H1 (cell line): ENCODE data around the gene CHCHD6. TPM values are rescaled to one million over a fixed set of nuclear protein-coding genes. Genes with fewer than 3 reads are reported as not detected.

Experiments used
- CTCF ChIA-PET: fragments of 300-600 bp; sonication (Branson Sonifier 250); formaldehyde crosslinking; loops from one replicate; lab custom pipeline; 2021; ENCODE audit not compliant: partially characterized antibody; lab: Charles Lee
- POLR2A ChIA-PET: fragments of 300-600 bp; sonication (Branson Sonifier 250); formaldehyde crosslinking; loops from one replicate; lab custom pipeline; 2021; ENCODE audit warnings: inconsistent platforms; ENCODE audit not compliant: partially characterized antibody; lab: Charles Lee
- DNase-seq, 2 experiments: peaks; one replicate each; pipeline versions ENCODE4 v3.0.0 to v3.0.0-alpha.2; 2010 to 2022; ENCODE audit warnings: low spot score in 2 of 2, low read depth in 1 of 2, mixed read lengths in 1 of 2
- FAIRE-seq: peaks from 2 replicates; lab custom pipeline; 2011; peaks lifted over from hg19 to GRCh38; lab: Jason Lieb, UNC
- H2AFZ ChIP-seq: 2 replicates; pipeline ENCODE4 v1.8.1; 2012; ENCODE audit warnings: low read length, inconsistent platforms
- H2AK5ac ChIP-seq: 2 replicates; pipeline ENCODE4 v1.6.1; 2013; ENCODE audit warnings: low read depth, low read length
- H2BK120ac ChIP-seq: replicated peaks from 2 replicates; pipeline ENCODE3; 2013; ENCODE audit warnings: low read depth, low read length, inconsistent platforms
- H2BK12ac ChIP-seq: 2 replicates; pipeline ENCODE4 v1.6.1; 2013; ENCODE audit warnings: low read depth, low read length
- H2BK15ac ChIP-seq: 2 replicates; pipeline ENCODE4 v1.6.1; 2013; ENCODE audit warnings: low read length
- H2BK20ac ChIP-seq: 2 replicates; pipeline ENCODE4 v1.6.1; 2013; ENCODE audit warnings: low read length
- H2BK5ac ChIP-seq: 2 replicates; pipeline ENCODE4 v1.6.1; 2013; ENCODE audit warnings: low read depth, low read length
- H3K14ac ChIP-seq: 2 replicates; pipeline ENCODE4 v1.6.1; 2013; ENCODE audit warnings: inconsistent platforms; ENCODE audit not compliant: insufficient read length
- H3K18ac ChIP-seq: 2 replicates; pipeline ENCODE4 v1.6.1; 2013; ENCODE audit warnings: low read length; ENCODE audit errors: extremely low read depth
- H3K23ac ChIP-seq: 2 replicates; pipeline ENCODE4 v1.6.1; 2013; ENCODE audit warnings: inconsistent platforms; ENCODE audit not compliant: insufficient read length
- H3K23me2 ChIP-seq: 2 replicates; pipeline ENCODE4 v1.6.1; 2013; ENCODE audit warnings: low read depth, low read length
- H3K27ac ChIP-seq: 2 replicates; pipeline ENCODE4 v1.6.1; 2011; ENCODE audit warnings: low read depth, low read length, inconsistent platforms
- H3K27me3 ChIP-seq, 4 experiments: replicated peaks in 1 of 4; 1 replicate in 1 of 4; 2 replicates in 3 of 4; pipeline versions ENCODE4 v1.6.1 to v1.8.1; 2011 to 2013; ENCODE audit warnings: low read length in 3 of 4, mild to moderate bottlenecking in 3 of 4, inconsistent platforms in 2 of 4, mixed read lengths in 2 of 4, moderate library complexity in 1 of 4; ENCODE audit not compliant: control insufficient read depth in 3 of 4, insufficient read depth in 3 of 4; ENCODE audit errors: extremely low read depth in 1 of 4
- H3K36me3 ChIP-seq, 4 experiments: 2 replicates each; pipeline versions ENCODE4 v1.6.1 to v1.8.1; 2011 to 2013; ENCODE audit warnings: mild to moderate bottlenecking in 4 of 4, low read length in 3 of 4, moderate library complexity in 2 of 4, control low read depth in 1 of 4, inconsistent platforms in 1 of 4; ENCODE audit not compliant: insufficient read depth in 4 of 4, control insufficient read depth in 2 of 4
- H3K4ac ChIP-seq: replicated peaks from 2 replicates; pipeline ENCODE3; 2013; ENCODE audit warnings: low read length, low read depth, mixed read lengths, inconsistent platforms; ENCODE audit not compliant: insufficient read length
- H3K4me1 ChIP-seq, 4 experiments: replicated peaks in 1 of 4; 1 replicate in 1 of 4; 2 replicates in 3 of 4; pipeline versions ENCODE4 v1.6.1 to v1.8.1; 2011 to 2013; ENCODE audit warnings: low read length in 3 of 4, inconsistent platforms in 2 of 4, mixed read lengths in 1 of 4; ENCODE audit not compliant: insufficient read depth in 4 of 4, control insufficient read depth in 3 of 4
- H3K4me2 ChIP-seq, 2 experiments: 2 replicates each; pipeline versions ENCODE4 v1.6.1 to v1.8.1; 2011 to 2013; ENCODE audit warnings: low read depth in 2 of 2, low read length in 2 of 2, control low read depth in 1 of 2, inconsistent platforms in 1 of 2, mild to moderate bottlenecking in 1 of 2; ENCODE audit not compliant: insufficient read depth in 1 of 2
- H3K4me3 ChIP-seq, 4 experiments: fragments of 200-600, 300-600 bp in 1 of 4; sonication (generic), shearing (Covaris generic), sonication (Bioruptor Twin) in 1 of 4; 2 replicates each; pipeline versions ENCODE4 v1.5.1 to v1.8.1; 2011 to 2016; ENCODE audit warnings: low read length in 4 of 4, low read depth in 3 of 4, control low read depth in 2 of 4, inconsistent platforms in 2 of 4, mild to moderate bottlenecking in 2 of 4, mixed read lengths in 1 of 4, moderate library complexity in 1 of 4; ENCODE audit not compliant: insufficient read depth in 2 of 4; ENCODE audit errors: extremely low read depth in 1 of 4
- H3K56ac ChIP-seq: replicated peaks from 2 replicates; pipeline ENCODE3; 2013; ENCODE audit warnings: low read depth, mild to moderate bottlenecking, mixed read lengths, low read length, inconsistent platforms; ENCODE audit not compliant: insufficient read length
- H3K79me1 ChIP-seq: 2 replicates; pipeline ENCODE4 v1.6.1; 2013; ENCODE audit warnings: low read depth, low read length, control low read depth
- H3K79me2 ChIP-seq, 2 experiments: 2 replicates each; pipeline versions ENCODE4 v1.6.1 to v1.8.1; 2012 to 2013; ENCODE audit warnings: low read length in 2 of 2, mild to moderate bottlenecking in 2 of 2, inconsistent platforms in 1 of 2; ENCODE audit not compliant: insufficient read depth in 2 of 2, control insufficient read depth in 1 of 2
- H3K9ac ChIP-seq, 4 experiments: replicated peaks in 1 of 4; 1 replicate in 1 of 4; 2 replicates in 3 of 4; pipeline versions ENCODE4 v1.6.1 to v1.8.1; 2011 to 2013; ENCODE audit warnings: low read depth in 3 of 4, low read length in 3 of 4, control low read depth in 2 of 4, mild to moderate bottlenecking in 2 of 4, moderate library complexity in 2 of 4, inconsistent platforms in 1 of 4; ENCODE audit errors: extremely low read depth in 1 of 4
- H3K9me3 ChIP-seq, 2 experiments: 2 replicates each; pipeline versions ENCODE4 v1.6.1 to v1.8.1; 2012 to 2013; ENCODE audit warnings: mild to moderate bottlenecking in 2 of 2, moderate library complexity in 2 of 2, control low read depth in 1 of 2, inconsistent platforms in 1 of 2, low read depth in 1 of 2, low read length in 1 of 2, mixed read lengths in 1 of 2; ENCODE audit not compliant: insufficient read depth in 2 of 2
- H4K20me1 ChIP-seq, 2 experiments: replicated peaks in 1 of 2; 2 replicates each; pipeline versions ENCODE3 to v1.8.1; 2011 to 2013; ENCODE audit warnings: inconsistent platforms in 2 of 2, low read length in 2 of 2, mild to moderate bottlenecking in 1 of 2; ENCODE audit not compliant: insufficient read depth in 2 of 2, control insufficient read depth in 1 of 2
- H4K5ac ChIP-seq: 2 replicates; pipeline ENCODE4 v1.6.1; 2013; ENCODE audit warnings: low read length, low read depth, mixed read lengths, inconsistent platforms; ENCODE audit not compliant: insufficient read length
- H4K8ac ChIP-seq: 2 replicates; pipeline ENCODE4 v1.8.0; 2013; ENCODE audit warnings: mild to moderate bottlenecking, moderate library complexity, low read length, inconsistent platforms; ENCODE audit not compliant: insufficient read depth; ENCODE audit errors: extremely low read depth
- H4K91ac ChIP-seq: replicated peaks from 2 replicates; pipeline ENCODE3; 2013; ENCODE audit warnings: low read length, mixed read lengths, inconsistent platforms; ENCODE audit not compliant: insufficient read length
- CTCF ChIP-seq, 3 experiments: IDR thresholded peaks; 1 replicate in 2 of 3; 2 replicates in 1 of 3; pipeline versions ENCODE4 v1.5.1 to v1.6.1; 2011; ENCODE audit warnings: low read length in 3 of 3, mild to moderate bottlenecking in 3 of 3, inconsistent platforms in 2 of 3, low read depth in 1 of 3, moderate library complexity in 1 of 3; ENCODE audit not compliant: insufficient read depth in 1 of 3; ENCODE audit errors: control extremely low read depth in 1 of 3
- EP300 ChIP-seq, 2 experiments: IDR thresholded peaks; 1 replicate in 1 of 2; 2 replicates in 1 of 2; pipeline ENCODE4 v1.6.1; 2011 to 2012; ENCODE audit warnings: low read depth in 2 of 2, low read length in 2 of 2, mild to moderate bottlenecking in 2 of 2, borderline replicate concordance in 1 of 2, inconsistent platforms in 1 of 2, moderate library complexity in 1 of 2
- KDM5A ChIP-seq: fragments of 200-600 bp; IDR thresholded peaks from 2 replicates; pipeline ENCODE4 v1.7.1; 2012; ENCODE audit warnings: mild to moderate bottlenecking, low read length, inconsistent platforms, mixed read lengths
- NRF1 ChIP-seq: IDR thresholded peaks from 2 replicates; pipeline ENCODE4 v1.6.1; 2011; ENCODE audit warnings: mild to moderate bottlenecking, low read depth, low read length, improper control_type of control experiment
- RFX5 ChIP-seq: IDR thresholded peaks from 2 replicates; pipeline ENCODE4 v1.6.1; 2011; ENCODE audit warnings: low read depth, low read length, improper control_type of control experiment, borderline replicate concordance
- SP2 ChIP-seq: IDR thresholded peaks from 2 replicates; pipeline ENCODE4 v1.6.1; 2012; ENCODE audit warnings: mild to moderate bottlenecking, low read length, inconsistent platforms
- SRF ChIP-seq: IDR thresholded peaks from 2 replicates; pipeline ENCODE4 v1.6.1; 2011; ENCODE audit warnings: mild to moderate bottlenecking, low read depth, low read length, moderate library complexity
- TCF12 ChIP-seq: IDR thresholded peaks from 2 replicates; pipeline ENCODE4 v1.6.1; 2011; ENCODE audit warnings: low read depth, mild to moderate bottlenecking, low read length
- WGBS, 2 experiments: shearing (Covaris generic) in 1 of 2; methylation state at CpG; one replicate each; pipeline versions ENCODE4 v1.1.6 to v1.1.7; 2013 to 2015; ENCODE audit warnings: low lambda C conversion rate in 2 of 2, mixed read lengths in 2 of 2, inconsistent platforms in 1 of 2, low coverage in 1 of 2, missing lambda C conversion rate in 1 of 2; ENCODE audit not compliant: insufficient replicate concordance in 2 of 2, insufficient coverage in 1 of 2, insufficient read length in 1 of 2; ENCODE audit errors: extremely low coverage in 1 of 2, missing lambda C conversion rate in 1 of 2; 5-methylcytosine and 5-hydroxymethylcytosine counted together
- polyA plus RNA-seq, 7 experiments: library from polyadenylated mRNA; depleted of rRNA in 3 of 7; stranded (reverse) in 5 of 7; unstranded in 2 of 7; fragments of >200 nt in 5 of 7; fragments of 200-250 nt in 2 of 7; gene quantifications; 1 replicate in 5 of 7; 2 replicates in 1 of 7; 4 replicates in 1 of 7; pipeline versions ENCODE4 v1.2.1 to v1.2.3, GENCODE V29; 2011 to 2013; ENCODE audit warnings: missing spikeins in 2 of 7, mixed read lengths in 2 of 7
- total RNA-seq: library from RNA; stranded (reverse); fragmentation: NEBNext Ultra II Directional; extraction: Animal tissue kit (Norgen Biotek cat#: 25700); gene quantifications from 2 replicates; pipeline ENCODE4 v1.2.1, GENCODE V29; 2021

The CHCHD6 gene
- total and polyA plus RNA-seq, 2 of the 8 experiments (the other 6 are each of a cell fraction or from before 2014, with no cell fraction given), result 32.4 to 37.6 TPM

- CTCF ChIA-PET, result interaction anchor here (1.7 to 2.4 kb wide), 2 partner anchors 21 to 52 kb away, joined by 6 to 8 read pairs; no protein-coding TSS in a partner anchor
Observed at GRCh38 chr3:126731044-126731443, 27.0 kb downstream of the CHCHD6 start.

More at GRCh38 chr3:126731044-126731443, 27.0 kb downstream of the CHCHD6 start:
- Histone ChIP-seq H3K18ac (no peak overlapping the region), H2AFZ (no peak overlapping the region), H3K56ac (no peak overlapping the region), H3K9ac (no peak overlapping the region), H3K14ac (no peak overlapping the region), H3K4me2 (no peak overlapping the region), H4K8ac (no peak overlapping the region), H2AK5ac (no peak overlapping the region), H2BK120ac (no peak overlapping the region), H3K23ac (no peak overlapping the region), H3K23me2 (no peaks in the 10 kb centered on the region), H2BK15ac (no peak overlapping the region), H3K36me3 (no peaks in the 10 kb centered on the region; a peak in 1 of 8 replicates), H4K91ac (no peak overlapping the region), H2BK20ac (no peak overlapping the region), H3K79me1 (peaks cover 3% of the 10 kb centered on the region; the same call in 1 of the 2 replicates), H3K4me3 (no peak overlapping the region), H4K5ac (no peak overlapping the region), H3K79me2 (no peaks in the 10 kb centered on the region), H3K4me1 (no peaks in the 10 kb centered on the region), H2BK5ac (no peak overlapping the region), H3K9me3 (no peaks in the 10 kb centered on the region), H2BK12ac (no peak overlapping the region), H4K20me1 (peaks cover 3 to 4% of the 10 kb centered on the region in 2 experiments), H3K27me3 (no peaks in the 10 kb centered on the region; a peak in 1 of 7 replicates), H3K4ac (no peak overlapping the region), H3K27ac (no peak overlapping the region)
- POLR2A ChIA-PET, result no interaction called here
- FAIRE-seq (no peak), DNase-seq (no peak)
- 80% methylated on average over 3 of the region's 3 CpGs; no CpG with 5 or more reads in 1 of the 2 experiments for WGBS, 2 experiments
- TF ChIP-seq RFX5 (no peak), TCF12 (no peak), SP2 (no peak), SRF (no peak), NRF1 (no peak), KDM5A (no peak), CTCF (IDR thresholded peaks at IDR 0.05; ENCODE audit: control extremely low read depth in 1 of 3, insufficient read depth in 1 of 3, low read depth in 1 of 3, low read length in 3 of 3) (no peak), EP300 (IDR thresholded peaks at IDR 0.05; ENCODE audit: borderline replicate concordance in 1 of 2, low read depth in 2 of 2, low read length in 2 of 2) (no peak)
